Fibroblast of mammary gland (primary cell): ENCODE measurements around the gene SEC11A.

Experiments
- DNase-seq: peaks from one replicate; pipeline ENCODE4 v3.0.0-alpha.2; 2010; ENCODE audit warnings: low read depth
- H3K4me3 ChIP-seq: 2 replicates; pipeline ENCODE4 v1.5.1; 2011; ENCODE audit warnings: low read depth, mild to moderate bottlenecking, low read length, moderate library complexity; ENCODE audit not compliant: control insufficient read depth
- TF ChIP-seq, protein P1 (sequence below): conservative IDR thresholded peaks from 2 replicates; pipeline ENCODE4 v1.5.1; 2011; ENCODE audit warnings: low read depth, low read length, inconsistent platforms; ENCODE audit not compliant: control insufficient read depth, insufficient read depth

The SEC11A gene

DNA sequence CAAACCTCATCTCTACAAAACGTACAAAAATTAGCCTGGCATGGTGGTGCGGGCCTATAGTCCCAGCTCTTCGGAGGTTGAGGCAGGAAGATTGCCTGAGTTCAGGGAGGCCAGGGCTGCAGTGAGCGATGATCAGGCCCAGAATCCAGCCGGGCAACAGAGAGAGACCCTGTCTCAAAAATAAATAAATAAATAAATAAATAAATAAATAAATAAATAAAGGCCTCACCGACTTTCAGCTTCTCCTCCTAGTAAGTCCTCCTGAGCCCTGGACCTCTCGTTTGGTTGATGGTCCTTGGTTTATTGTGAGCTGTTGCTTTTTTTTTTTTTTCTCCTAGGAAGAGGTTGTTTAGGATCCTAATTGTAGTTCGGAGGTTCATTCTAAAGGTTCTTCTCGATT lies 86.9 kb downstream of the SEC11A start:
- DNase-seq: no peak
- TF ChIP-seq, protein P1, sequence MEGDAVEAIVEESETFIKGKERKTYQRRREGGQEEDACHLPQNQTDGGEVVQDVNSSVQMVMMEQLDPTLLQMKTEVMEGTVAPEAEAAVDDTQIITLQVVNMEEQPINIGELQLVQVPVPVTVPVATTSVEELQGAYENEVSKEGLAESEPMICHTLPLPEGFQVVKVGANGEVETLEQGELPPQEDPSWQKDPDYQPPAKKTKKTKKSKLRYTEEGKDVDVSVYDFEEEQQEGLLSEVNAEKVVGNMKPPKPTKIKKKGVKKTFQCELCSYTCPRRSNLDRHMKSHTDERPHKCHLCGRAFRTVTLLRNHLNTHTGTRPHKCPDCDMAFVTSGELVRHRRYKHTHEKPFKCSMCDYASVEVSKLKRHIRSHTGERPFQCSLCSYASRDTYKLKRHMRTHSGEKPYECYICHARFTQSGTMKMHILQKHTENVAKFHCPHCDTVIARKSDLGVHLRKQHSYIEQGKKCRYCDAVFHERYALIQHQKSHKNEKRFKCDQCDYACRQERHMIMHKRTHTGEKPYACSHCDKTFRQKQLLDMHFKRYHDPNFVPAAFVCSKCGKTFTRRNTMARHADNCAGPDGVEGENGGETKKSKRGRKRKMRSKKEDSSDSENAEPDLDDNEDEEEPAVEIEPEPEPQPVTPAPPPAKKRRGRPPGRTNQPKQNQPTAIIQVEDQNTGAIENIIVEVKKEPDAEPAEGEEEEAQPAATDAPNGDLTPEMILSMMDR: no peak
- no peak overlapping the region for H3K4me3 ChIP-seq

DNA sequence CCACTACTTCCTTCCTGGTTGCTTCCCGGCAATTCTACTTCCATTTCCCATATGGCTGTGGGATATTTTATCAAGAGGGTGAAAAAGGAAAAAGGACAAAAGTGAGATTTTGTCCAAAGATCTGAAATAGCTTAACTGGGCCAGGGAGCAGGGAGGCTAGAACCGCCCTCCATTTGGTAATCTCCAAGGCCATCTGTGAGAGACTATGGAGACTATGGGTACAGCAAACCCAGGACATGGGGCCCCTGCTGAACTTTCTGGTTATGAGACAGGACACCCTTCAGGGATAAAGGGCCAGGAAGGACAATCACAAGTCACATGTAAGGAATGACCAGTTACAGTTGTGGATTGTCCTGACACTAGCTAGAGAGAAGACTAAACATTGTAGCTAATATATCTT lies 90.8 kb downstream of the SEC11A start:
- TF ChIP-seq, protein P1: no peak
- H3K4me3 ChIP-seq: no peak overlapping the region
- DNase-seq: no peak

GRCh38 chr15:84624359-84624758 lies 91.6 kb downstream of the SEC11A start:
- no peak overlapping the region for H3K4me3 ChIP-seq
- no peak for DNase-seq
- TF ChIP-seq, protein P1: no peak

- TF ChIP-seq, protein P1: no peak
- DNase-seq: no peak
- no peak overlapping the region for H3K4me3 ChIP-seq
These were observed 94.5 kb downstream of the SEC11A start for GRCh38 chr15:84621358-84621979.

DNA sequence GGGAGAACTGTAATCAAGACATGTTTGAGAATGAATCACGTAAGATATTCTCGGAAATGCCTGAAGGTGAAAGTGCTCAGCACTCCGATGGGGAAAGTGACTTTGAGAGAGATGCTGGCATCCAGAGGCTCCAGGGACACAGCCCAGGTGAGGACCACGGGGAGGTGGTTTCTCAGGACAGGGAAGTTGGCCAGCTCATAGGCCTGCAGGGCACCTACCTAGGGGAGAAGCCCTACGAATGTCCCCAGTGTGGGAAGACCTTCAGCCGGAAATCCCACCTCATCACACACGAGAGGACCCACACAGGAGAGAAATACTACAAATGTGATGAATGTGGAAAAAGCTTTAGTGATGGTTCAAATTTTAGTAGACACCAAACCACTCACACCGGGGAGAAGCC lies 95.3 kb downstream of the SEC11A start:
- no peak overlapping the region for H3K4me3 ChIP-seq
- TF ChIP-seq, protein P1: no peak
- DNase-seq: no peak
